Liver (tissue), 3 donors: Measurements from ENCODE around the gene PARP2.

ENCODE experiments used
- FOXA1 ChIP-seq: IDR thresholded peaks from 2 replicates; pipeline ENCODE4 v1.6.1; 2016; ENCODE audit warnings: antibody characterized with exemption
- GABPA ChIP-seq, 2 donors: IDR thresholded peaks in 1 of 2; conservative IDR thresholded peaks in 1 of 2; 2 replicates each; pipeline ENCODE4 v1.6.1; 2016; ENCODE audit warnings: antibody characterized with exemption in 2 of 2, mild to moderate bottlenecking in 1 of 2, moderate library complexity in 1 of 2
- JUND ChIP-seq, 2 donors: IDR thresholded peaks; 2 replicates each; pipeline ENCODE4 v1.6.1; 2016; ENCODE audit warnings: antibody characterized with exemption in 2 of 2
- MAX ChIP-seq: IDR thresholded peaks from 2 replicates; pipeline ENCODE4 v1.6.1; 2016; ENCODE audit warnings: antibody characterized with exemption
- NR2F2 ChIP-seq: IDR thresholded peaks from 2 replicates; pipeline ENCODE4 v1.6.1; 2016; ENCODE audit warnings: antibody characterized with exemption
- RAD21 ChIP-seq, 2 donors: IDR thresholded peaks; 2 replicates each; pipeline ENCODE4 v1.6.1; 2016; ENCODE audit warnings: antibody characterized with exemption in 2 of 2, mild to moderate bottlenecking in 2 of 2
- REST ChIP-seq: IDR thresholded peaks from 2 replicates; pipeline ENCODE4 v1.6.1; 2016; ENCODE audit warnings: antibody characterized with exemption, mild to moderate bottlenecking
- RXRA ChIP-seq, 2 donors: IDR thresholded peaks; 2 replicates each; pipeline ENCODE4 v1.6.1; 2017 to 2018; ENCODE audit warnings: antibody characterized with exemption in 2 of 2, mild to moderate bottlenecking in 1 of 2
- SP1 ChIP-seq: IDR thresholded peaks from 2 replicates; pipeline ENCODE4 v1.6.1; 2018; ENCODE audit warnings: antibody characterized with exemption, mild to moderate bottlenecking
- TAF1 ChIP-seq: conservative IDR thresholded peaks from 2 replicates; pipeline ENCODE4 v1.6.1; 2016; ENCODE audit warnings: antibody characterized with exemption, mild to moderate bottlenecking
- YY1 ChIP-seq: IDR thresholded peaks from 2 replicates; pipeline ENCODE4 v1.6.1; 2016; ENCODE audit warnings: antibody characterized with exemption, mild to moderate bottlenecking
- TF ChIP-seq, protein P1 (sequence below): fragments of 150-350 bp; IDR thresholded peaks from 2 replicates; pipeline ENCODE4 v1.5.1; 2017; ENCODE audit warnings: improper control_type of control experiment, low read depth, low read length; ENCODE audit not compliant: missing input control
- TF ChIP-seq, protein P2 (sequence below): IDR thresholded peaks from 2 replicates; pipeline ENCODE4 v1.6.1; 2016; ENCODE audit warnings: antibody characterized with exemption
- TF ChIP-seq, protein P3 (sequence below): IDR thresholded peaks from 2 replicates; pipeline ENCODE4 v1.6.1; 2016; ENCODE audit warnings: antibody characterized with exemption
- donor health status: healthy.
- donor health status: healthy.

DNA sequence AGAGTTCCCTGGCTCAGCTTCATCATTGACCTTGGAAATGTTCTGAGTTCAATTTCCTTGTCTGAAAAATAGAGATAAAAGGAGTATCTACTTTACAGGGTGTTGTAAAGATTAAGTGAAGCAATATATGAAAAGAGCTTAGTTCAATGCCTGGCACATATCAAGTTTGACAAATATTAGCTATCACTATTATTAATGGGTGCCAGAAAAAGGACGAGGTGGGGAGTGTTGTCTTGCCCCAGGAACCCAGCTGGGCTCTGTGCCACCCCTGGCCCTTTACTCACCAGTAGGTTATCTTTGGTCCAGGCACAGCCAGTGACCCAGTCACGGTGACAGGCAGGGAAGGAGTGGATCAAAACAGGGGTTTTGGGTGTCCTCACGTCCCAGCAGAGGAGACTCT, 32.0 kb downstream of the PARP2 start:
- TF ChIP-seq, protein P1, sequence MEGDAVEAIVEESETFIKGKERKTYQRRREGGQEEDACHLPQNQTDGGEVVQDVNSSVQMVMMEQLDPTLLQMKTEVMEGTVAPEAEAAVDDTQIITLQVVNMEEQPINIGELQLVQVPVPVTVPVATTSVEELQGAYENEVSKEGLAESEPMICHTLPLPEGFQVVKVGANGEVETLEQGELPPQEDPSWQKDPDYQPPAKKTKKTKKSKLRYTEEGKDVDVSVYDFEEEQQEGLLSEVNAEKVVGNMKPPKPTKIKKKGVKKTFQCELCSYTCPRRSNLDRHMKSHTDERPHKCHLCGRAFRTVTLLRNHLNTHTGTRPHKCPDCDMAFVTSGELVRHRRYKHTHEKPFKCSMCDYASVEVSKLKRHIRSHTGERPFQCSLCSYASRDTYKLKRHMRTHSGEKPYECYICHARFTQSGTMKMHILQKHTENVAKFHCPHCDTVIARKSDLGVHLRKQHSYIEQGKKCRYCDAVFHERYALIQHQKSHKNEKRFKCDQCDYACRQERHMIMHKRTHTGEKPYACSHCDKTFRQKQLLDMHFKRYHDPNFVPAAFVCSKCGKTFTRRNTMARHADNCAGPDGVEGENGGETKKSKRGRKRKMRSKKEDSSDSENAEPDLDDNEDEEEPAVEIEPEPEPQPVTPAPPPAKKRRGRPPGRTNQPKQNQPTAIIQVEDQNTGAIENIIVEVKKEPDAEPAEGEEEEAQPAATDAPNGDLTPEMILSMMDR = no peak
- TF ChIP-seq YY1 = no peak
- TF ChIP-seq, protein P2, sequence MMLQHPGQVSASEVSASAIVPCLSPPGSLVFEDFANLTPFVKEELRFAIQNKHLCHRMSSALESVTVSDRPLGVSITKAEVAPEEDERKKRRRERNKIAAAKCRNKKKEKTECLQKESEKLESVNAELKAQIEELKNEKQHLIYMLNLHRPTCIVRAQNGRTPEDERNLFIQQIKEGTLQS = no peak
- TF ChIP-seq RAD21 (IDR thresholded peaks at IDR 0.05) = no peak
- TF ChIP-seq SP1 = no peak
- no peak for TF ChIP-seq MAX
- TF ChIP-seq FOXA1 = no peak
- TF ChIP-seq TAF1 = no peak
- no peak for TF ChIP-seq REST
- TF ChIP-seq JUND (IDR thresholded peaks at IDR 0.05) = no peak
- no peak for TF ChIP-seq GABPA (IDR thresholded peaks at IDR 0.05 in 1 of 2, conservative IDR thresholded peaks at IDR 0.05 in 1 of 2)
- TF ChIP-seq, protein P3, sequence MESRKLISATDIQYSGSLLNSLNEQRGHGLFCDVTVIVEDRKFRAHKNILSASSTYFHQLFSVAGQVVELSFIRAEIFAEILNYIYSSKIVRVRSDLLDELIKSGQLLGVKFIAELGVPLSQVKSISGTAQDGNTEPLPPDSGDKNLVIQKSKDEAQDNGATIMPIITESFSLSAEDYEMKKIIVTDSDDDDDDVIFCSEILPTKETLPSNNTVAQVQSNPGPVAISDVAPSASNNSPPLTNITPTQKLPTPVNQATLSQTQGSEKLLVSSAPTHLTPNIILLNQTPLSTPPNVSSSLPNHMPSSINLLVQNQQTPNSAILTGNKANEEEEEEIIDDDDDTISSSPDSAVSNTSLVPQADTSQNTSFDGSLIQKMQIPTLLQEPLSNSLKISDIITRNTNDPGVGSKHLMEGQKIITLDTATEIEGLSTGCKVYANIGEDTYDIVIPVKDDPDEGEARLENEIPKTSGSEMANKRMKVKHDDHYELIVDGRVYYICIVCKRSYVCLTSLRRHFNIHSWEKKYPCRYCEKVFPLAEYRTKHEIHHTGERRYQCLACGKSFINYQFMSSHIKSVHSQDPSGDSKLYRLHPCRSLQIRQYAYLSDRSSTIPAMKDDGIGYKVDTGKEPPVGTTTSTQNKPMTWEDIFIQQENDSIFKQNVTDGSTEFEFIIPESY = no peak
- no peak for TF ChIP-seq RXRA (IDR thresholded peaks at IDR 0.05)
- TF ChIP-seq NR2F2 = no peak
